Choroid plexus epithelial cell (primary cell): ENCODE measurements around the gene GABRG3.

Source experiments
- DNase-seq: peaks from one replicate; pipeline ENCODE4 v3.0.0-alpha.2; 2010; ENCODE audit warnings: low read depth
- H3K4me3 ChIP-seq: 2 replicates; pipeline ENCODE4 v1.5.1; 2011; ENCODE audit warnings: low read depth, mild to moderate bottlenecking, control low read depth, low read length, moderate library complexity
- TF ChIP-seq, protein P1 (sequence below): conservative IDR thresholded peaks from 2 replicates; pipeline ENCODE4 v1.5.1; 2011; ENCODE audit warnings: low read depth, mild to moderate bottlenecking, control low read depth, inconsistent platforms, low read length, moderate library complexity

The GABRG3 gene

DNA sequence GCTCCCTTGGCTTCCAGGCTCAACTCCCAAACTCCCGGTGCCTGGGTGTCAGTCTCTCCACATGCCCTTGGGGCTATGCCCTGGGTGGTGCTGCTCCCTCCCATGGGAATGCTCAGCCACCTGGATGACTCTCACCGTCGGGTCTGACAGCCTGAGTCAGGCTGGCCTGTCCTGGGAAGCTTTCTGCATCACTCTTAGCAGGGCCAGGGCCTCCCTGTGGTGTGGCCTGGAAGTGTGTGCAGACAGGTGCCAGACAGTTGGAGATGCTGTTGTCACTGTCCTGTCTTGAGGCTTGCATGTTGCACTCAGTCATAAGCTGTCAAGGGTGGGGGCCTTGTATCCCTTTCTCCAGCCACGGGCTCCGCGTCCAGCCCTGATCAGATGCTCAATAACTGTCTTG lies 71.7 kb downstream of the GABRG3 start:
- no peak overlapping the region for H3K4me3 ChIP-seq
- TF ChIP-seq, protein P1, sequence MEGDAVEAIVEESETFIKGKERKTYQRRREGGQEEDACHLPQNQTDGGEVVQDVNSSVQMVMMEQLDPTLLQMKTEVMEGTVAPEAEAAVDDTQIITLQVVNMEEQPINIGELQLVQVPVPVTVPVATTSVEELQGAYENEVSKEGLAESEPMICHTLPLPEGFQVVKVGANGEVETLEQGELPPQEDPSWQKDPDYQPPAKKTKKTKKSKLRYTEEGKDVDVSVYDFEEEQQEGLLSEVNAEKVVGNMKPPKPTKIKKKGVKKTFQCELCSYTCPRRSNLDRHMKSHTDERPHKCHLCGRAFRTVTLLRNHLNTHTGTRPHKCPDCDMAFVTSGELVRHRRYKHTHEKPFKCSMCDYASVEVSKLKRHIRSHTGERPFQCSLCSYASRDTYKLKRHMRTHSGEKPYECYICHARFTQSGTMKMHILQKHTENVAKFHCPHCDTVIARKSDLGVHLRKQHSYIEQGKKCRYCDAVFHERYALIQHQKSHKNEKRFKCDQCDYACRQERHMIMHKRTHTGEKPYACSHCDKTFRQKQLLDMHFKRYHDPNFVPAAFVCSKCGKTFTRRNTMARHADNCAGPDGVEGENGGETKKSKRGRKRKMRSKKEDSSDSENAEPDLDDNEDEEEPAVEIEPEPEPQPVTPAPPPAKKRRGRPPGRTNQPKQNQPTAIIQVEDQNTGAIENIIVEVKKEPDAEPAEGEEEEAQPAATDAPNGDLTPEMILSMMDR, result no peak
- DNase-seq, result no peak

GRCh38 chr15:27043770-27044169 lies 72.8 kb downstream of the GABRG3 start:
- TF ChIP-seq, protein P1, result no peak
- DNase-seq, result no peak
- H3K4me3 ChIP-seq, result no peak overlapping the region

- TF ChIP-seq, protein P1, result no peak
- no peak for DNase-seq
- no peak overlapping the region for H3K4me3 ChIP-seq
Measured at GRCh38 chr15:27045796-27046195, 74.8 kb downstream of the GABRG3 start.

GRCh38 chr15:27046880-27047279 lies 75.9 kb downstream of the GABRG3 start:
- TF ChIP-seq, protein P1, result no peak
- H3K4me3 ChIP-seq, result no peak overlapping the region
- no peak for DNase-seq

- TF ChIP-seq, protein P1, result no peak
- DNase-seq, result no peak
- no peak overlapping the region for H3K4me3 ChIP-seq
Measured at GRCh38 chr15:27050163-27050562, 79.2 kb downstream of the GABRG3 start.

DNA sequence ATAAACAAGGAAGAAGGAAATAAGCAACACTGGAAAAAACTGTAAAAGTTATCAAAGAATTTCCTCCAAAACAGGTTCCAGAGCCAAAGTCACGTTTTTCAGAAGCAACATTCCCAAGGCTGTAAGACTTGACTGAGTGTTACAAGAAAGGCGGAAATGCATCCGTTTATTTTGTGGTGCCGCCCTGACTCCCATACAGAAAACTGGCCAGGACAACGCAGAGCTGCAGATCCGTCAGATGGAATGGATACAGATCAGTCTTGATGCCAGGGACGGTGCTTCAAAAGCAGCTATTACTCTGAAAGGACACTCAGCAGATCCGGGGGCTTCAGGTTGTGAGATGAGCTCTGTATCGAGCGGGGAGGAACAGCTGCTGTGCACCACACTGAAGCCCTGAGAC lies 83.4 kb downstream of the GABRG3 start:
- DNase-seq, result no peak
- H3K4me3 ChIP-seq, result no peak overlapping the region
- TF ChIP-seq, protein P1, result no peak

- DNase-seq, result no peak
- TF ChIP-seq, protein P1, result no peak
- H3K4me3 ChIP-seq, result no peak overlapping the region
Measured at GRCh38 chr15:27057904-27058645, 87.1 kb downstream of the GABRG3 start.
